MM.1S (cell line): ENCODE data around the gene ZNF488.

ENCODE experiments used
- EZH2phosphoT487 ChIP-seq: fragments of 300-600 bp; sonication (generic); IDR thresholded peaks from 2 replicates; pipeline ENCODE4 v1.6.1; 2018; ENCODE audit warnings: antibody characterized with exemption, low read length
- TF ChIP-seq, protein P1 (sequence below): fragments of 300-600 bp; sonication (generic); IDR thresholded peaks from 2 replicates; pipeline ENCODE4 v1.5.1; 2016; ENCODE audit warnings: antibody characterized with exemption, low read length, mixed read lengths

DNA sequence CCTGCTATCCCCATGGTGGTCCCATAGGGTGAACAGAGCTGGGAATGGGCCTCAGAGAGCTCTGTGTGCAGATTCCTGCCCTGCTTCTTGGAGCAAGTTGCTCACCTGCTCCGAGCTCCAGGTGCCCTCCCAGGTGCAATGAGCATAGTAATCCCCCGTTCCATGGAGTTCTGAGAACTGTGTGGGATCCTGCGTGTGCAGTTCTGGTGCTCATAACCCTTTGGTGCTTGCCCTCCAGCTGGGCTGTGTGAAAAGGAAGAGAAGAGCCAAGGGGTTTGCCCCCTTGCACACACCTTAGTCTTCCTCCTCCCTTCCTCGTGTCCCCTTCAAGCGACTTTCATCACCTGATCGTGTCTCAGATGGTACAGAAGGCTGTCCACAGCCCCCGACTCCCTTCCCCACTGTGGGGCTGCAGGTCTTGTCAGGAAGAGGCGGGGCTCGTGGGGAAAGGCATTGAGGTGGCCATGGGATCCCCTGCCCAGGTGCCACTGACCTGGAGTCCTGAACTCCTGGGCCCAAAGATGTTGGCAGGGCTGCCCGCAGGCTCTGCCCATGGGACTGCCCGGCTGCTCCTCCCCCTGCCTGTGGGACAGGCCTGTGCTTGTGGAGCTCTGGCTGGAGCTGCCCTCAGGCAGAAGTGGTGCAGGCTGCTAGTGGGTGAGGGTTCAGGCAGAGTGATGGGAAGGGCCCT lies 21.9 kb upstream of the ZNF488 start:
- no peak for TF ChIP-seq EZH2phosphoT487
- TF ChIP-seq, protein P1, sequence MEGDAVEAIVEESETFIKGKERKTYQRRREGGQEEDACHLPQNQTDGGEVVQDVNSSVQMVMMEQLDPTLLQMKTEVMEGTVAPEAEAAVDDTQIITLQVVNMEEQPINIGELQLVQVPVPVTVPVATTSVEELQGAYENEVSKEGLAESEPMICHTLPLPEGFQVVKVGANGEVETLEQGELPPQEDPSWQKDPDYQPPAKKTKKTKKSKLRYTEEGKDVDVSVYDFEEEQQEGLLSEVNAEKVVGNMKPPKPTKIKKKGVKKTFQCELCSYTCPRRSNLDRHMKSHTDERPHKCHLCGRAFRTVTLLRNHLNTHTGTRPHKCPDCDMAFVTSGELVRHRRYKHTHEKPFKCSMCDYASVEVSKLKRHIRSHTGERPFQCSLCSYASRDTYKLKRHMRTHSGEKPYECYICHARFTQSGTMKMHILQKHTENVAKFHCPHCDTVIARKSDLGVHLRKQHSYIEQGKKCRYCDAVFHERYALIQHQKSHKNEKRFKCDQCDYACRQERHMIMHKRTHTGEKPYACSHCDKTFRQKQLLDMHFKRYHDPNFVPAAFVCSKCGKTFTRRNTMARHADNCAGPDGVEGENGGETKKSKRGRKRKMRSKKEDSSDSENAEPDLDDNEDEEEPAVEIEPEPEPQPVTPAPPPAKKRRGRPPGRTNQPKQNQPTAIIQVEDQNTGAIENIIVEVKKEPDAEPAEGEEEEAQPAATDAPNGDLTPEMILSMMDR, result no peak
